K562 (cell line): ENCODE measurements around the gene ATXN7.

Experiments used
- REST ChIP-seq, 2 experiments: fragments of 450-650 bp; formaldehyde crosslinking in 1 of 2; IDR thresholded peaks; 2 replicates each; pipeline versions ENCODE4 v1.4.0 to v1.6.1; 2014 to 2020; ENCODE audit warnings: mild to moderate bottlenecking in 2 of 2, borderline replicate concordance in 1 of 2, low read depth in 1 of 2
- ZNF830 ChIP-seq: fragments of 250-450 bp; sonication (Bioruptor Pico); IDR thresholded peaks from 2 replicates; pipeline ENCODE4 v1.5.0; 2021; ENCODE audit warnings: mild to moderate bottlenecking

- TF ChIP-seq REST (IDR thresholded peaks at IDR 0.05; ENCODE audit: borderline replicate concordance) (no peak), REST (CRISPR knock-in tag; IDR thresholded peaks at IDR 0.05; ENCODE audit: low read depth) (no peak), ZNF830 (CRISPR knock-in tag) (no peak)
Measured at GRCh38 chr3:63905731-63906620, 42.3 kb downstream of the ATXN7 start.
